GM21447 (cell line): Measurements from ENCODE around the gene CHEK1.
"Not testable (repeated sequence)": the region's sequence is repeated elsewhere in the genome, so short reads cannot be mapped to it uniquely, and the experiment has no call there.

Experiments
- ATAC-seq: cut with Tn5 transposase; IDR thresholded peaks from one replicate; pipeline ENCODE4 v1.9.1; 2021; ENCODE audit not compliant: unreplicated experiment

CHEK1 gene

GRCh38 chr11:125624756-125625213 is at the start of gene CHEK1:
Gene CHEK1 (plus strand): TSS chr11:125625163. CDS start chr11:125626769, 1,606 bp downstream.
- no peak for ATAC-seq

GRCh38 chr11:125577181-125577580 is 47.8 kb upstream of the CHEK1 start:
- not testable (repeated sequence) for ATAC-seq

GRCh38 chr11:125578783-125579182 is 46.2 kb upstream of the CHEK1 start:
- no peak for ATAC-seq

- no peak for ATAC-seq
These were observed 45.2 kb upstream of the CHEK1 start for GRCh38 chr11:125579811-125580210.

- ATAC-seq, result no peak
These were observed 41.5 kb upstream of the CHEK1 start for GRCh38 chr11:125583496-125583895.

GRCh38 chr11:125585487-125585886 is 39.5 kb upstream of the CHEK1 start:
- ATAC-seq, result no peak

- no peak for ATAC-seq
These were observed 38.3 kb upstream of the CHEK1 start for GRCh38 chr11:125586623-125587022.

- no peak for ATAC-seq
These were observed 37.5 kb upstream of the CHEK1 start for GRCh38 chr11:125587480-125587879.

- ATAC-seq, result no peak
These were observed 36.5 kb upstream of the CHEK1 start for GRCh38 chr11:125588505-125588904.

- peak; percentile 22 for ATAC-seq
These were observed 33.2 kb upstream of the CHEK1 start for GRCh38 chr11:125591649-125592304.

GRCh38 chr11:125592305-125593113 is 32.5 kb upstream of the CHEK1 start, which contains the start of gene STT3A:
Gene STT3A (plus strand): TSS chr11:125592852. CDS start chr11:125595916, 3,064 bp downstream.
- ATAC-seq, result peak; percentile 97

GRCh38 chr11:125593114-125593820 is 31.7 kb upstream of the CHEK1 start:
- ATAC-seq, result peak; percentile 1

GRCh38 chr11:125594958-125595357 is 30.0 kb upstream of the CHEK1 start:
- no peak for ATAC-seq

GRCh38 chr11:125600663-125601062 is 24.3 kb upstream of the CHEK1 start:
- ATAC-seq, result no peak

GRCh38 chr11:125603207-125603606 is 21.8 kb upstream of the CHEK1 start:
- ATAC-seq, result no peak

GRCh38 chr11:125605417-125605816 is 19.5 kb upstream of the CHEK1 start:
- ATAC-seq, result no peak

GRCh38 chr11:125609545-125609944 is 15.4 kb upstream of the CHEK1 start:
- ATAC-seq, result no peak

GRCh38 chr11:125618383-125618782 is 6.6 kb upstream of the CHEK1 start:
- ATAC-seq, result no peak

- ATAC-seq, result no peak
These were observed 3.0 kb upstream of the CHEK1 start for GRCh38 chr11:125621995-125622394.

GRCh38 chr11:125623064-125623463 is 1.9 kb upstream of the CHEK1 start:
- ATAC-seq, result no peak

- ATAC-seq, result peak; percentile 29
These were observed 264 bp downstream of the CHEK1 start for GRCh38 chr11:125625225-125625629.
